Measurements from ENCODE around the gene LSM14B.
A peak's percentile ranks its signal among the peaks of the same experiment; 100 is the strongest.
"Not testable (repeated sequence)": the region's sequence is repeated elsewhere in the genome, so short reads cannot be mapped to it uniquely, and the experiment has no call there.

LSM14B gene

DNA sequence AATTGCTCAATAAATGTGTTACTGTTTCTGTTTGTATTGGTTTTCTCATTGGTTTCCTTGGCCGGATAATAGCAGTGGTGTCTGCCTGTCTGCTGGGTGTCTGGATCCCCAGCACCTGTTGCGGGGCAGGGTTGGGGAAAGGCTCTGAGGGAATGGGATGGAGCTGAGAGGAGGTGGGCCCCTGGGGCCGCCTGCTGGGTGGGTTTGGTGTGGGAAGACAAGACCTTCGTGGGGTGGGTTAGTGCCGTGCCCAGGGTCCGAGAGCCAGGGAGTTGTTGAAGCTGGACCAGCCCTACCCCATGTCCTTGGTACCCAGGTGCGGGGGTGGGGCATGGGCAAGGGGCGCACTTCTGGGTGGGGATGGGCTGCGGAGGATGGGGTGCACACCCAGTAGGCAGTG is 25.3 kb downstream of the LSM14B start:
- no peak for DNase-seq

GRCh38 chr20:62148383-62148782 is 26.1 kb downstream of the LSM14B start:
- not testable (repeated sequence) for DNase-seq

GRCh38 chr20:62148908-62149314 is 26.6 kb downstream of the LSM14B start:
- DNase-seq: no peak

DNA sequence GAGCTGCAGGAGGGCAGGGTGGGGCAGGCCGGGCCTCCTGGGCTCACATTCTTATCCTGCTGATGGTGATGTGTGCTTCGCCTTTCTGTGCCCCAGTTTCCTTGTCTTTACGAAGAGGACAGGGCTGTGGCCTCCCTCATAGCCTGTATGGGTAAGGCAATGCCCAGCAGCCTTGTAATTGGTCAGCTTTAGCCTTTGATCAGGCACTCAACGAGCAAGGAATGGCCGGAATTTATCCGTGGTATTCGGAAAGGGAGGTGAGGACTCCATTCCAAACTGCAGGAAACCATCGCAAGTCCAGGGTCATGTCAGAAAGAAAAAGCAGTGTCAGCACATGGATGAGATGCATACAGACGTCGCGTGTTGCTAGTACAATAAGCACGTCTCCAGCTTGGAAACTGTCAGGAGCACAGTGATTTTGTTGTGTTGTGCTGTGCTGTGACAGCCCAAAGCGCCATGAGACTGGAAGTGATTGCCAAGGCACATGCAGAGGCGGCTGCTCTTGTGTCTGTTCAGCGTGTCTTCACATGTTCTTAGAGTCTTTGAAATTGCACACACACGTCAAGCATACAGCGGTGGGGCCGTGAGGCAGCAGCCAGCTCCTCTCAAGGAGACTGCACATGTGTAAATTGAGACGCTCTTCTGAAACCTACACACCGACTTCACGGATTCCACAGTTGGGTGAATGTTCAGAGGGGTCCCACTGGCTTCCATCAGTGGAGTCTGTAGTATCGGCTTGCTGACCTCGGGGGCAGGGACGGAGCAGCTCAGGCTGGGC is 27.4 kb downstream of the LSM14B start:
- DNase-seq: peak; percentile 38

DNA sequence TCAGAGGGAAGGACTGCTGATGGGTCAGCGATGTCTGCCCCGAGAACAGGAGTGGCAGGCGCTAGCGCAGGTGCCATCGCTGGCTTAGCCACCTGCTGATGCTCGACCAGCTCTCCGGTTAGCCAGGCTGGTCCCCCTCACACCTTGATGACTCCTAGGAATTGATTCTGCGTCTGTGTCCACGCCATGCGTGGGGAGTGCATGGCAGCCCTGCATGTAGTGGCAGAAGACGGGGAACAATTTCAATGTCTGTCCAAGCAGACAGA is 28.0 kb downstream of the LSM14B start:
- no peak for DNase-seq

- DNase-seq: no peak
These were observed 28.9 kb downstream of the LSM14B start for GRCh38 chr20:62151225-62151624.

- DNase-seq: no peak
These were observed 29.6 kb downstream of the LSM14B start for GRCh38 chr20:62151835-62152364.

DNA sequence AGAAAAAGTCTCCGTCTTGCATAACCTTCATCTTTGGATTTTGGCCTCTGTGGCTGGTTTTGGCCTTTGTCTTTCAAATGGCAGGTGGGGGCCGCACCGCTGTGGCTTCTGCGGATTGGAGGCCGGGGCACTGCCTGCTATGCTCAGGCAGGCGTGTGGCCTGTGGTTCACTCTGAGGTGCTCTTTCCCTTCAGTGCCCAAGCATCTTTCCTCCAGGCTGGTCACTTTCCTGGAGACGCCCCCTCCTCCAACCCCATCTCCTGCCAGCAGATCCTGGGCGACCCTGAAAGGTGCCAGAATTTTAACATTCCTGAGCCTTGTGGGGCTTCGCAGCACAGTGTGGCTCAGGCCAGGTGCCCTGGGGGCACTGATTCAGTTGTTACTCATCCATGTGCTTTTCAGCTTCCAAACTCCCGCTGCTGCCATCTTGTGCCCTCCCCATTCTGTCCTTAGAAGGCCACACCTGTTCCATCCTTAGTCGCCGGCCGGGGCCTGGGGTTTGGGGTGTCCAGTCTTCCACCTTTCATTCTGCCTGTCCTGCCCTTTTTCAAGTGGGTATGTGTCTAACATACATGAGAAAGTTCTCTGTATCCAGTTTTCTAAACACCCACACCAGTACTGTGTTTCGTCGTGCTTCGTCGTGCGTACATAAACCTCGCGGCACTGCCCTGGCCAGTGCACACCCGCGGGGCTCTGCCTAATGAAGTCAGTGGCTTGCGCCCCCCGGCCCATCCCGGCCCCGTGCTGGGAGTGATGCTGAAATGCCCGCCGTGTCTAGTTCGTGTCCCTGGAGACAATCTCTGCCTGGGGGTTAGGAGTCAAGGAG is 33.4 kb downstream of the LSM14B start:
- no peak for DNase-seq

GRCh38 chr20:62156254-62156556 is 33.9 kb downstream of the LSM14B start:
- DNase-seq: no peak

DNA sequence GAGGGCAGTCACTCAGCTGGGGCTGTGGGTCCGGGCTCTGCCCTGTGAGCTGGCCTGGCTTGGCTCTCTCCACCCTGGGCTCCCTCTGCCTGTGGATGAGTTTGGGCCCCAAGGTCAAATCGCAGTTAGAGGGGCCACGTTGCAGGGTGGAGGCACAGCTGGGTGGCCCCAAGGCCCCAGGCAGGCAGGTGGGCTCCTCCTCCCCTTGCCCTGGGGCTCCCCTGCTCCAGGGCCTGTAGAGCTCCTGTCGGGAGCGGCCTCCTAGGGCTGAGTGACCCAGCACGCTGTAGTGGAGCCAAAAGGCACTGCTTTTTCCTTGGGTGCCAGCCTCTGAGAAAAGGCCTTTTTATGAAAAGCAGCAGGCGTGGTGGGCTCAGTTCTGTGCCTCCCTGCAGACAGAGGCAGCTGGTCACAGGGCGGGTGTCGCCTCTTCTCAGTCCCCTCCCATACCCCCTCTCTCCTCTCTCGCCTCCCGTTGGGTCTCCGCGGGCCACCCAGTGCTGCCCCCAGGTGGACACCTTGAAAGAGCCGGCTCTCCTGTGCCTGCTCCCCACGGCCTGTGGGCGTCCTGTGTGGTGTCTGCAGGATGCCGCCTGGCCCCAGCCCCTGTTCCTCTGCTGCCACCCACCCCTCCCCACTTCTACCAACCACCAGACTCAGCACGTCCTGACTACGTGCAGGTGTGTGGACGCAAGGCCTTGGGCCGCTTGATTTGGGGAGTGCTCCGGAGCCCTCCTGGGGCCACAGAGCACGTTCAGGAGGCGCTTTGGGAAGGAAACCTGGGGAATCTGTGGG is 34.5 kb downstream of the LSM14B start:
- peak; percentile 37 for DNase-seq

GRCh38 chr20:62157387-62158087 is 35.3 kb downstream of the LSM14B start:
- DNase-seq: no peak

DNA sequence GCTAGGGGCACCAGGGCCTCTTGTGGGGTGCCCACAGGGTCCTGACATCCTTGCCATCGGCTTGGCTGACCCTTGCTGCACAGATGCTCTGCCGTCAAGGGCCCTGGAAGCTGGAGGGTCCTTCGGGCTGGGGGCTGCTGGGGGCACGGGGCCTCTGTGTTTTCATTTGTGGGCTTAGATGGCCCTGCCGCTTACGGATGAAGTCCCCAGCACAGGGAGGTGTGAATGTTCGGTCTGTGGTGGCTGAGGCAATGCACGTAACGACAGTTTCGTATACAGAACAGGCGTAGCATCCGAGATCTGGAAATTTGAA is 35.8 kb downstream of the LSM14B start:
- no peak for DNase-seq

DNA sequence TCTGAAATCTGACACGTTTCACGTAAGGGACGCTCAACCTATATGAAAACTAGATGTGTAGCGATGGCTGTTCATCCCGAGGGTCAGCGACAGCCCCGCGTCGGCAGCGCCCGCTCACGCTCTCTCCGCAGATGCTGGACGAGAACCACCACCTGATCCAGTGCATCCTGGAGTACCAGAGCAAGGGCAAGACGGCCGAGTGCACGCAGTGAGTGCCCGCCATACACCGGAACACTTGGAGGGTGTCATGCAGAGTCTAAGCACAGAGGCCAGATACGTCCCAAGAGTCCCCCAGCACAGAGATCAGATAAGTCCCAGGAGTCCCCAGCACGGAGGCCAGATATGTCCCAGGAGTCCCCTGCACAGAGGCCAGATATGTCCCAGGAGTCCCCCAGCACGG is 36.3 kb downstream of the LSM14B start:
- DNase-seq: no peak

- no peak for DNase-seq
These were observed 36.8 kb downstream of the LSM14B start for GRCh38 chr20:62159052-62159451.

- DNase-seq: peak; percentile 45
These were observed 37.6 kb downstream of the LSM14B start for GRCh38 chr20:62159839-62160238.

DNA sequence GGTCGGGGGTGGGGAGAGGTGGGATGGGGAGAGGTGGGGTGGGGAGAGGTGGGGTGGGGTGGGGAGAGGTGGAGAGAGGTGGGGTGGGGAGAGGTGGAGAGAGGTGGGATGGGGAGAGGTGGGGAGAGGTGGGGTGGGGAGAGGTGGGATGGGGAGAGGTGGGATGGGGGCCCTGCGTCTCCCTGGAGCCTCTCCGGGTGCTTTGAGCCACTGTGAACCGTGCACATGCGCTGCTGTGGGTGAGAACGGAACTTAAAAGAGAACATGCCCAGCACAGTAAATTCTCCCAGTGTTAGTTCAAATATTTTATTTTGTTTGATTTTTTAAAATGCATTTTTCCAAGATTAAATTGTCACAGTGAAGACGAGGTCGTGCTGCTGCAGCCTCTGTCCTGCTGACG is 38.0 kb downstream of the LSM14B start:
- DNase-seq: no peak

GRCh38 chr20:62160876-62161275 is 38.6 kb downstream of the LSM14B start:
- DNase-seq: no peak

- DNase-seq: no peak
These were observed 39.1 kb downstream of the LSM14B start for GRCh38 chr20:62161347-62161746.

GRCh38 chr20:62162765-62163484 is 40.6 kb downstream of the LSM14B start:
- DNase-seq: no peak

GRCh38 chr20:62163485-62163865 is 41.2 kb downstream of the LSM14B start:
- no peak for DNase-seq

DNA sequence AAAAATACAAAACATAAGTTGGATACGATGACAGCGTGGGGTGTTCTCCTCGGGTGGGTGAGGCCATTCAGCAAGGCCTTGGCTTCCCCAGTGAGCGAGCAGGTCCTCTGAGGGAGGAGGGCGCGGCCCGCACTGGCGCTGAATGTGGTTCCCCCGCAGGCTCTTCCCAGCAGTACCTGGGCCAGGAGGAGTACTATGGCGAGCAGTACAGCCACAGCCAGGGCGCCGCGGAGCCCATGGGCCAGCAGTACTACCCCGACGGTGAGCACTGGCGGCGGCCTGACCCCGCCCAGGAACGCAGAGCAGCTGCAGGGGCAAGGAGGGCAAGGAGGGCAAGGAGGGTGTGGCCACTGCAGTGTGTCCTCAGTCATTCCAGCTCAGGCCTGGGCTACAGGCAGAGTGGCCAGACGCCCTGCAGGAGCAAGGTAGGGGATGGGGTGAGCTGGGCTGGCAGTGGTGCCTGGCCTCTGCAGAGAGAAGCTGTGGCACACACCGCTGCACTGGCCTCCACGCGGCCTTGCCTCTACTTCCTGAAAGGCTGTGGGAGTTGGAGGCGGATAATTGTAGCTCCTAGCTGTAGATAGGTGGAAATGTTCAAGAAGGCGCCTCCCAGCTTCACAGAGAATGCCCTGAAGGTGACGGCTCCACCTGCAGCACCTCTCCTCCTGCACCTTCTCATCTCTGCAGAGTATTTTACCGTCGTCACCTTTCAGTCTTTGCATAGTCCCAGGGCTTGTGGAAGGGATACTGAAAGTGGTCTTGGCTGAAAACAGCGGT is 41.9 kb downstream of the LSM14B start:
- DNase-seq: no peak
